ENCODE data around the gene PSG4.
"Not testable (repeated sequence)": the region's sequence is repeated elsewhere in the genome, so short reads cannot be mapped to it uniquely, and the experiment has no call there.

- TF ChIP-seq CTCF (IDR thresholded peaks at IDR 0.05; ENCODE audit: insufficient read depth, low read length); REST (IDR thresholded peaks at IDR 0.05; ENCODE audit: insufficient replicate concordance, low read depth); GABPA (IDR thresholded peaks at IDR 0.05; ENCODE audit: low read depth): not testable (repeated sequence)
These were observed 3.5 kb downstream of the PSG4 start for GRCh38 chr19:43201891-43202290.
